Calu3 (cell line): ENCODE data around the gene ARAF. TPM values are rescaled to one million over a fixed set of nuclear protein-coding genes. Genes with fewer than 3 reads are reported as not detected.

Source experiments
- BruUV-seq: library from RNA; stranded (reverse); fragments of 400-500 nt; replicated peaks from 2 replicates; lab custom pipeline; 2021; lab: Mats Ljungman, UMichigan
- CTCF ChIA-PET: fragments of 300-600 bp; sonication (Branson Sonifier 250); formaldehyde crosslinking; loops from one replicate; lab custom pipeline; 2022; ENCODE audit warnings: antibody characterized with exemption; lab: Charles Lee
- DNase-seq: peaks from one replicate; pipeline ENCODE4 v3.0.0; 2022
- H3K27ac Mint-ChIP-seq: one replicate; pipeline ENCODE4 v1.8.0; 2022; ENCODE audit warnings: mixed read lengths; ENCODE audit not compliant: unreplicated experiment
- H3K27me3 Mint-ChIP-seq: one replicate; pipeline ENCODE4 v1.8.0; 2022; ENCODE audit warnings: mixed read lengths; ENCODE audit not compliant: unreplicated experiment
- H3K36me3 Mint-ChIP-seq: one replicate; pipeline ENCODE4 v1.8.0; 2022; ENCODE audit warnings: mild to moderate bottlenecking, moderate library complexity, mixed read lengths; ENCODE audit not compliant: insufficient read depth, unreplicated experiment
- H3K4me1 Mint-ChIP-seq: one replicate; pipeline ENCODE4 v1.8.0; 2022; ENCODE audit warnings: mild to moderate bottlenecking, low read depth, mixed read lengths; ENCODE audit not compliant: unreplicated experiment
- H3K4me3 Mint-ChIP-seq: one replicate; pipeline ENCODE4 v1.8.0; 2022; ENCODE audit warnings: mild to moderate bottlenecking, low read depth, moderate library complexity, mixed read lengths; ENCODE audit not compliant: unreplicated experiment
- H3K9me3 Mint-ChIP-seq: one replicate; pipeline ENCODE4 v1.8.0; 2022; ENCODE audit warnings: low read depth, mixed read lengths; ENCODE audit not compliant: unreplicated experiment
- intact Hi-C: fragments of 100-400 bp; cut with micrococcal nuclease; formaldehyde crosslinking; loops from one replicate; pipeline ENCODE4 v1.10.0; 2022; ENCODE audit not compliant: unreplicated experiment
- total RNA-seq: library from RNA; stranded (reverse); gene quantifications from 2 replicates; pipeline ENCODE4 v1.2.3, GENCODE V29; 2022
- TF ChIP-seq, protein P1 (sequence below): fragments of 200-600 bp; IDR thresholded peaks from one replicate; pipeline ENCODE4 v1.8.0; 2022; ENCODE audit warnings: antibody characterized with exemption; ENCODE audit not compliant: unreplicated experiment

ARAF gene
- total RNA-seq, 1 experiment from 2014 or later: 79.2 TPM

DNA sequence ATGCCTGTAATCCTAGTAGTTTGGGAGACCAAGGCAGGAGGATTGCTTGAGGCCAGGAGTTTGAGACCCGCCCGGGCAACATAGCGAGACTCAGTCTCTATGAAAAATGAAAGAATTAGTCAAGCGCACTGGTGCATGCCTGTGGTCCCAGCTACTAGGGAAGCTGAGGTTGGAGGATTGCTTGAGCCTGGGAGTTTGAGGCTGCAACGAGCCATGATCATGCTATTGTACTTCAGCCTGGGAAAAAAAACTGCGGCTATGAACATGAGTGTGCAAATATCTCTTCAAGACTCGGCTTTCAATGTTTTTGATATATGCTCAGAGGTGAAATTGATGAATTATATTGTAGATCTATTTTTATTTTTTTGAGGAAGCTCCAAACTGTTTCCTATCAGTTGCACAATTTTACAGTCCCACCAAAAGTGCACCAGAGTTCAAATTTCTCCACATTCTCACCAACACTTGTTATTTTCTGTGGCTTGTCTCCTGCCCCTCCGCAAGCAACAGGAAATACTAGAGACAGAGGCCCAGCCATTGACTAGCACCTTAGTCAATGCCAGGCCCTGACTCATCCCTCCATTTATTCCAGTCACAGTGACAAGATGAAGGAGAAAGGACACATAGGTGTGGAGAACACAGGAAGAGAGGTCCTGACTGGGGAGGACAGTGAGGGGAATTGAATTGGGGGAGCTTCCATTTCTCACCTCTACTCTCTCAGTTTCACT lies 44.9 kb upstream of the ARAF start:
- CTCF ChIA-PET: no interaction called here
- Mint-ChIP-seq H3K36me3 (peaks cover 8% of the 10 kb centered on the region), H3K9me3 (no peaks in the 10 kb centered on the region), H3K4me3 (no peak overlapping the region), H3K4me1 (peaks cover 28% of the 10 kb centered on the region), H3K27ac (peak overlapping the region; percentile 50), H3K27me3 (peaks cover 14% of the 10 kb centered on the region)
- TF ChIP-seq, protein P1, sequence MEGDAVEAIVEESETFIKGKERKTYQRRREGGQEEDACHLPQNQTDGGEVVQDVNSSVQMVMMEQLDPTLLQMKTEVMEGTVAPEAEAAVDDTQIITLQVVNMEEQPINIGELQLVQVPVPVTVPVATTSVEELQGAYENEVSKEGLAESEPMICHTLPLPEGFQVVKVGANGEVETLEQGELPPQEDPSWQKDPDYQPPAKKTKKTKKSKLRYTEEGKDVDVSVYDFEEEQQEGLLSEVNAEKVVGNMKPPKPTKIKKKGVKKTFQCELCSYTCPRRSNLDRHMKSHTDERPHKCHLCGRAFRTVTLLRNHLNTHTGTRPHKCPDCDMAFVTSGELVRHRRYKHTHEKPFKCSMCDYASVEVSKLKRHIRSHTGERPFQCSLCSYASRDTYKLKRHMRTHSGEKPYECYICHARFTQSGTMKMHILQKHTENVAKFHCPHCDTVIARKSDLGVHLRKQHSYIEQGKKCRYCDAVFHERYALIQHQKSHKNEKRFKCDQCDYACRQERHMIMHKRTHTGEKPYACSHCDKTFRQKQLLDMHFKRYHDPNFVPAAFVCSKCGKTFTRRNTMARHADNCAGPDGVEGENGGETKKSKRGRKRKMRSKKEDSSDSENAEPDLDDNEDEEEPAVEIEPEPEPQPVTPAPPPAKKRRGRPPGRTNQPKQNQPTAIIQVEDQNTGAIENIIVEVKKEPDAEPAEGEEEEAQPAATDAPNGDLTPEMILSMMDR: no peak
- intact Hi-C loops: no loop called here
- no peak for DNase-seq
- BruUV-seq: no TSS peak

DNA sequence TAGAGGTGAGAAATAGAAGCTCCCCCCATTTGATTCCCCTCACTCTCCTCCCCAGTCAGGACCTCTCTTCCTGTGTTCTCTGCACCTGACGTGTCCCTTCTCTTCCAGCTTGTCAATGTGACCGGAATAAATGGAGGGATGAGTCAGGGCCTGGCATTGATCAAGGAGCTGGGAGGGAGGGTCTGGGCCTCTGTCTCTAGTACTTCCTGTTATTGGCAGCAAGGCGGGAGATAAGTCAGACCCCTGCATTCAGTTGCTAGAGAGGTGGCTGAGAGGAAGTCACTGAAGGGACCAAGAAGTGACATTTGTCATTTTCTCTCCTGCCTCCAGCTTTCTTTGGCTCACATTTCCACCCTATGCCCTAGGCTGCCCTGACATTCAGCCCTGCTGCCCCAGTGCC lies 42.9 kb upstream of the ARAF start:
- no TSS peak for BruUV-seq
- intact Hi-C loops: no loop called here
- CTCF ChIA-PET: interaction anchor here (1.0 to 1.1 kb wide), 2 partner anchors 20 to 21 kb away, joined by 3 read pairs; no protein-coding TSS in a partner anchor
- Mint-ChIP-seq H3K4me3 (no peak overlapping the region), H3K4me1 (peaks cover 28% of the 10 kb centered on the region), H3K9me3 (no peaks in the 10 kb centered on the region), H3K36me3 (peaks cover 11% of the 10 kb centered on the region), H3K27ac (no peak overlapping the region), H3K27me3 (peaks cover 12% of the 10 kb centered on the region)
- no peak for DNase-seq
- TF ChIP-seq, protein P1: no peak

DNA sequence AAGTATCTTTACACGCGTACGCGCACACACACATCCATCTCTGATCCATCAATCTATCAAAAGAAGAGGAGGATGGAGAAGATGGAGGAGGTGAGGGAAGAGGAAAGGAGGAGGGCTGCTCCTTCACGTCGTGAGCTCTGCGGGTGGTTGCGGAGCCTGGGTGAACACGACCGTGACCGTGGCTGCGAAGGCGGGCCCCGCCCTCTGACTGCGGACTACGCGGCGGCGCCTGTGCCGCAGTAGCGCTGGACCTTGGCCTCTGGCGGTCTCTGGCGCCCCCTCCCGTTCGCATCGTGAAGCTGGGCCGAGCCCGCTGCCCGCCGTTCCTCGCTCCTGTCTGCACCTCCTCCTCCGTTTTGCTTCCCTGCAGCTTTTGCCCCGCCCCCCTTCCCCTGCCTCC lies 37.7 kb upstream of the ARAF start:
- Mint-ChIP-seq H3K4me1 (no peaks in the 10 kb centered on the region), H3K36me3 (peaks cover 10% of the 10 kb centered on the region), H3K27ac (no peak overlapping the region), H3K4me3 (peak overlapping the region; percentile 59), H3K9me3 (no peaks in the 10 kb centered on the region), H3K27me3 (no peaks in the 10 kb centered on the region)
- TF ChIP-seq, protein P1: peak; percentile 74
- BruUV-seq: no TSS peak
- CTCF ChIA-PET: interaction anchor here (0.5 to 2.2 kb wide), 7 partner anchors 26 to 378 kb away, joined by 3 to 9 read pairs (median 5); partner anchors contain the start of genes NDUFB11 and RBM10
- peak; percentile 91 for DNase-seq
- intact Hi-C loops: loop anchor here (1.0 kb wide), 1 partner anchor 330 kb away; the partner anchor contains the start of gene UBA1

DNA sequence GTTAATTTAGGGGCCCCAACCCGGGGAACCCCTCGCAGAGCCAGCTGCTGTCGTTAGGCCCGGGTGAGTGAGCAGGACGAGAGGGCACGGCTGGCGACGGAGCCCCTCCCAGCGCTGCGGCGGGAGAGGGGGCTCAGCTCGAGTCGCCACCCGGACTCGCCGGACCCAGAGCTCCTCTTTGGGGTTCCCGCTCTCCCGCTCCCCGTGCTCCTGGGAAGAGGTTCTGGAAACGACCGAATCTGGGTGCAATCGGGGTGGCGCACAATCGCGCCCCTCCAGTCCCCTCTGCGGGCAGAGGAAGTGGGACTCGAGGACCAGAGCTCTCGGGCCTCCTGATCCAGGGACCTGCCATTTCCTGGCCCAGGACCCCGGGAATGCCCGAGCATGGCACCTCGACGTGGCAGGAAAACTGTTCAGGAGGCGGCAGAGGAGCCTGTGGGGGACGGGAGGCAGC lies 37.3 kb upstream of the ARAF start:
- intact Hi-C loops: loop anchor here (1.0 kb wide), 1 partner anchor 330 kb away; the partner anchor contains the start of gene UBA1
- Mint-ChIP-seq H3K27ac (no peak overlapping the region), H3K36me3 (peaks cover 10% of the 10 kb centered on the region), H3K27me3 (no peaks in the 10 kb centered on the region), H3K4me3 (peak overlapping the region; percentile 59), H3K9me3 (no peaks in the 10 kb centered on the region), H3K4me1 (no peaks in the 10 kb centered on the region)
- BruUV-seq: no TSS peak
- CTCF ChIA-PET: interaction anchor here (0.5 to 2.2 kb wide), 7 partner anchors 26 to 379 kb away, joined by 3 to 9 read pairs (median 5); partner anchors contain the start of genes NDUFB11 and RBM10
- DNase-seq: no peak
- TF ChIP-seq, protein P1: no peak
